HT1080 (cell line): ENCODE results near the gene TRIM24. TPM values are rescaled to one million over a fixed set of nuclear protein-coding genes. Genes with fewer than 3 reads are reported as not detected.

ENCODE experiments used
- DNase-seq: peaks from one replicate; pipeline ENCODE4 v3.0.0-alpha.2; 2015; ENCODE audit warnings: low read depth
- total RNA-seq: library from RNA; depleted of rRNA; stranded (reverse); fragments of >200 nt; shearing (Covaris generic); gene quantifications from 2 replicates; pipeline ENCODE4 v1.2.3, GENCODE V29; 2014

Gene TRIM24
- total RNA-seq, 1 experiment from 2014 or later: 18.9 TPM

DNA sequence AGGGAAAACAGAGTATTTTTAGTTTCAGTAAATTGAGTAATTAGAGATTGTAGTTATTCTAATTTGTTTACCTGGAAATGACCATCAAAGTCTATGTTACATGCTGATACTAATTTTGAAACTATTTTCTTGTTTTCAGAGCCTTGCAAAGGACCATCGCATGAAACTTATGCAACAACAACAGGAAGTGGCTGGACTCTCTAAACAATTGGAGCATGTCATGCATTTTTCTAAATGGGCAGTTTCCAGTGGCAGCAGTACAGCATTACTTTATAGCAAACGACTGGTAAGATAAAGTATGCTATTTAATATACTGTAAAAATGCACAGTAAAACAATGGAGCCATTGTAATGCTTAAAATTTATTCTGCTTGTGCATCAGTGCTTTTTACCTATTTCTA is 78.5 kb downstream of the TRIM24 start:
- no peak for DNase-seq

DNA sequence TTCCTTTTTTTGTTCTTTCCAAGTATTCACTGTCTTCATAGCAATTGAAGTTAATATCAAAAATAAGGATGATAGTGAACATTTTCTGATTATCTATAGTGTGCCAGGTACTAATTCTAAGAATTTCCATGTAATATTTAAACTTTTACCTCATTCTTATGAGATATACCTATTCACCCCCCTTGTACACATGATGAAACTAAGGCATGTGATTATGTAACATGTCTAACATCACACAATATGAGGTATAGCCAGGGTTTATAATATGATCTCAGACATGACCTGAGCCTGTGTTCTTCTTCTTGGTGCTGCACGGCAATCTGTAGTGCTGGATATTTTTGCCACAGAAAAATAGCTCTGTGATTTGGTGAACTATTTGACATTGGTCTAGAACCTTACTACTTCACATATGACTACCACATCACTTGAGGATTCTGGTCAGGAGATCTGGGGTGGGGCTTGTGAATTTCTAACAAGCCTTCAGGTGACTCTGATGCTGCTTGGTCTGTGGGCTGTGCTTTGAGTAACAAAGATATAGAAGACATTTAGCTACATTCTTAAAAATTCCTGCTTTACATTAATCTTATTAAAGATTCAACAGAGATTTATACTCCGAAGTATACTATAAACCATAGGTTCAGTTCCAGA is 79.1 kb downstream of the TRIM24 start:
- no peak for DNase-seq

GRCh38 chr7:138542183-138542582 is 82.1 kb downstream of the TRIM24 start:
- no peak for DNase-seq

DNA sequence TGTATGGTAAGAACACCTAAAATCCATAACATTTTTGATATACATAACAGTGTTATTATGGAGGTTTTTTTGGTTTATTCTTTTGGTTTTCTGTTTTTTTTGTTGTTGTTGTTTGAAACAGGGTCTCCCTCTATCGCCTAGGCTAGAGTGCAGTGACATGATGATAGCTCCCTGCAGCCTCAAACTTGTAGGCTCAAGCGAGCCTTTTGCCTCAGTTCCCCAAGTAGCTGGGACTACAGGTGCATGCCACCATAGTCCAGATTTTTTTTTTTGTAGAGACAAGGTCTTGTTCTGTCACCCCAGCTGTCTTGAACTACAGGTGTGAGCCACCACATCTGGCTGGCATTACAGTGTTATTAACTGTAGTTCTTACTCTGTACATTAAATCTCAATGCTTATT is 83.7 kb downstream of the TRIM24 start:
- no peak for DNase-seq

DNA sequence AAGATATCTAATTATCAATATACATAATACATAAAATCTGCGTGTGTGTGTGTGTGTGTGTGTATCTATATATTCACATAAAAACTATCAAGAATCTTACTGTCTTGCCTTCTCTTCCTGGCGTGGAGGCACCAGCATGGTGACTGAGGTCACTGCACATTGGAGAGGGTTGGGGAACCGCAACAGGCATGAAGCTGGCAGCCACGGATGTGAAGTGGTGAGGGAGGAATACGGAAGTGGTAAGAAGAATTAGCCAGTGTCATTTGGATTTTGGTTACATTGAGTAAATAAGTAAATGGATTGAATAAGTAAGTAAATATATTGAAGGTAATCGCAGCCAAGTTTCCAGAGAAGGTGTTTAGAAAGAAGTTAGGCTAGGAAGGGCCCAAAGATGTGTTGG is 85.1 kb downstream of the TRIM24 start:
- DNase-seq: no peak

GRCh38 chr7:138546064-138546619 is 86.1 kb downstream of the TRIM24 start:
- no peak for DNase-seq

GRCh38 chr7:138546829-138547228 is 86.8 kb downstream of the TRIM24 start:
- no peak for DNase-seq

DNA sequence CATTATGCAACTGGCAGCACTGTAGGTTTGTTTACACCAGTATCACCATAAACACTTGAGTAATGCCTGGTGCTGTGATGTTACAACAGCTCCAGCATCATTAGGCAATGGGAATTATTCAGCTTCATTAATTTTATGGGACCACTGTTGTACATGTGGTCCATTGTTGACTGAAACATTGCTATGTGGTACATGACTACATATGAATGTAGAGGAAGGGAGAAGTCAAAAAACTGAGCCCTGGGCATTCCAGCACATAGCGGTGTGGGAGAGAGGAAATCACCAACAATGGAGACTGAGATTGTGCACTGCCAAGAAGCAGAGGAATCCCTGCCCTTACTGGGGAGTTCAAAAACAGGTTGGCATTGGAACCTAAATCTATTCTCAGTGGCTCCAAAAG is 89.0 kb downstream of the TRIM24 start:
- no peak for DNase-seq

DNA sequence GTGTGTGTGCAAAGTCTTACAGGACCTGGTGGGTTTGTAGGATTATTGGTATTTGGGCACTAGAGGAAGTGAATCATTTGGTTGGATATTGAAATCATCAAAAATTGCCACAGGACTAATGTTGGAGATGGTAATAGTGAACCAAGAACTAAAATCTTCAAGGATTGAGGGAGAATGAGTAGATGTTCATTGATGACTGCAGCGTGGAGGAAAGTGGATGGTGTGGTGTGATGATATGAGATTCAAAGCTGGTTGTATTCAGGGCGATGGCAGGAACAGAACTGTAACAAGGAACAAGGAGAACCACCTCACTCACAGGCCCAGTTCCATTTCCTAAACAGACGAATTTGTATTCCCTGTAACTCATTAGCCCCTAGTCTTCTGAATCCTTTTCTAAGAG is 90.3 kb downstream of the TRIM24 start:
- no peak for DNase-seq

GRCh38 chr7:138551102-138551501 is 91.0 kb downstream of the TRIM24 start:
- no peak for DNase-seq

- DNase-seq: no peak
Observed at GRCh38 chr7:138553805-138554204, 93.7 kb downstream of the TRIM24 start.

GRCh38 chr7:138554674-138555073 is 94.6 kb downstream of the TRIM24 start:
- no peak for DNase-seq

GRCh38 chr7:138555684-138556083 is 95.6 kb downstream of the TRIM24 start:
- no peak for DNase-seq

DNA sequence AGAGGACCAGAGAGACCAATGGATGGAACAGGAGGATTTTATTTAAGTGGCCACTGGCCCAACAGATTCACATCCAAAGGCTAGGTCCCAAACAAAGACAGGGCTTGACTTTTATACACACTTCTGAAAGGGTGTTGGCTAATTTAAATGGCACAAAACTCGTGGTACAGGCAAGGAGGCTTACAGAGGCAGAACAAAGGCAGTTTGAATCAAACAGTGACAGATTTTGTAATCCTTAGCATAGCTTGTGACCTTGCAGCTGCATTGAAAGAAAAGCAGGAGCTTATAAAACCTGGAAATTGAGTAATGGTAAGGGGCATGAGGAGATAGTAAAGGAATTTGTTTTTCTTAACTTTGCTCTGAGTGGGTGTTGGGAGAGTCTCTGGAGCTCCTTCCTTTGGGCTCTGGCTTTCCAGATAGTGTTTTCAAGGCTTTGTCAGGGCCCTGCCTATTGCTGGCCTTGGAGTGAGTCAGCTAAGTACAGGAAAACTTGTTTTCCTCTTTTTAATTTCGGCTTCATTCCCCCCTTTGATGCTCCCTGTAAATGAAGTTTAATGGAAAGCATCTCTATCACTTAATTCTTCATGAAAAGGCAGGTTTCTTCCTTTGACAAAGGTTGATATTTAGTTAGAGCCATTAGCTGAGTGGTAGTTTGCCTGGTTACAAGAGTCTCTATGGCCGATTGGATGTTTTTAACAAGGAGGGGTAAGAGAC is 96.9 kb downstream of the TRIM24 start:
- no peak for DNase-seq

GRCh38 chr7:138559448-138559847 is 99.4 kb downstream of the TRIM24 start:
- no peak for DNase-seq

DNA sequence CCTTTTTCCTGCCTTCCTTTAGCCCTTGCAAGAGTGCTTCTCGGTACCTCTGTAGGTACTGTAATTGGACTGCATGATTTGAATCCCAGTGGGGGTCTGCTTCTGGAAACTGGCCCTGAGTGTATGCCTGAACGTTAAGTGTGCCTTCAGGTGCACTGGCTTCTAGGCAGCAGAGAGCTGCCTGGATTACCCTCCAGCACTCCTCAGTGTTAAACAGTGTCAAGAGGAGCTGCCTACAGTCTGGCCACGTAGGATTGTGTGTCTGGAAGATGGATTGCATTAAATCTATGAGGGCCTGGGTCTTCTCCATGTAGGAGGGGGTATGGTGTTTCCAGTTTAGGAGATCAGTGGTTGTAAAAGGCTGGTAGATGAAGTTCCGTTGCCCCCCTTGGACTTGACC is 103.7 kb downstream of the TRIM24 start:
- DNase-seq: no peak

- peak; percentile 2 for DNase-seq
Observed at GRCh38 chr7:138564365-138564764, 104.3 kb downstream of the TRIM24 start.

- no peak for DNase-seq
Observed at GRCh38 chr7:138565071-138565450, 105.0 kb downstream of the TRIM24 start.

GRCh38 chr7:138565451-138566114 is 105.5 kb downstream of the TRIM24 start:
- peak; percentile 13 for DNase-seq

DNA sequence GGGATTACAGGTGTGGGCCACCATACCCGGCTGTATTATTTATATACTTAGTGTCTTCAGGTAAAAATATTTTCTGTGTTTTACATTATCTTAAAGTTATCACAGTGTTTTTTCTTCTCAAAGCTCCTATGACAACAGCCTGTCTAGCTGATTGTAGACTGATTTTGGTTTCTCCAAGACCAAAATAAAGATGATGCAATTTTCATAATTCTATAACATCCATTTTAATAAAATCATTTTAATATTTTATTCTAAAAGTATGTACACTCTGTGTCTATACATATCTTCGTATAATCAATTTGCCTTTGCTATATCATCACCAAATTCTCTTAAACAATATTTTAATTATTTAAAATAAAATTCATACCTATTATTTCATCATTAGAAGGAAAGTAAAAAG is 108.6 kb downstream of the TRIM24 start:
- no peak for DNase-seq

- DNase-seq: no peak
Observed at GRCh38 chr7:138569418-138569817, 109.4 kb downstream of the TRIM24 start.

- DNase-seq: no peak
Observed at GRCh38 chr7:138570715-138571114, 110.7 kb downstream of the TRIM24 start.
